K562 (cell line): Measurements from ENCODE around the gene GAPDHS.

Source experiments
- EGR1 ChIP-seq: fragments of 450-650 bp; conservative IDR thresholded peaks from 2 replicates; pipeline ENCODE4 v1.6.1; 2017; ENCODE audit warnings: mild to moderate bottlenecking
- JUN ChIP-seq, 2 experiments: sonication (generic) in 1 of 2; formaldehyde crosslinking in 1 of 2; IDR thresholded peaks; 2 replicates each; pipeline versions ENCODE4 v1.6.1 to v1.8.0; 2012 to 2022; ENCODE audit warnings: borderline replicate concordance in 2 of 2, mild to moderate bottlenecking in 2 of 2, improper control_type of control experiment in 1 of 2, low read depth in 1 of 2, low read length in 1 of 2, missing genetic modification reagents in 1 of 2
- NR3C1 ChIP-seq: sonication (generic); formaldehyde crosslinking; IDR thresholded peaks from 2 replicates; pipeline ENCODE4 v1.8.1; 2022; ENCODE audit warnings: missing genetic modification reagents
- RFX5 ChIP-seq: IDR thresholded peaks from 2 replicates; pipeline ENCODE4 v1.6.1; 2011; ENCODE audit warnings: low read depth, mild to moderate bottlenecking, improper control_type of control experiment, low read length
- TF ChIP-seq, protein P1 (sequence below): fragments of 450-650 bp; IDR thresholded peaks from 2 replicates; pipeline ENCODE4 v1.6.1; 2017; ENCODE audit warnings: mild to moderate bottlenecking, moderate library complexity

DNA sequence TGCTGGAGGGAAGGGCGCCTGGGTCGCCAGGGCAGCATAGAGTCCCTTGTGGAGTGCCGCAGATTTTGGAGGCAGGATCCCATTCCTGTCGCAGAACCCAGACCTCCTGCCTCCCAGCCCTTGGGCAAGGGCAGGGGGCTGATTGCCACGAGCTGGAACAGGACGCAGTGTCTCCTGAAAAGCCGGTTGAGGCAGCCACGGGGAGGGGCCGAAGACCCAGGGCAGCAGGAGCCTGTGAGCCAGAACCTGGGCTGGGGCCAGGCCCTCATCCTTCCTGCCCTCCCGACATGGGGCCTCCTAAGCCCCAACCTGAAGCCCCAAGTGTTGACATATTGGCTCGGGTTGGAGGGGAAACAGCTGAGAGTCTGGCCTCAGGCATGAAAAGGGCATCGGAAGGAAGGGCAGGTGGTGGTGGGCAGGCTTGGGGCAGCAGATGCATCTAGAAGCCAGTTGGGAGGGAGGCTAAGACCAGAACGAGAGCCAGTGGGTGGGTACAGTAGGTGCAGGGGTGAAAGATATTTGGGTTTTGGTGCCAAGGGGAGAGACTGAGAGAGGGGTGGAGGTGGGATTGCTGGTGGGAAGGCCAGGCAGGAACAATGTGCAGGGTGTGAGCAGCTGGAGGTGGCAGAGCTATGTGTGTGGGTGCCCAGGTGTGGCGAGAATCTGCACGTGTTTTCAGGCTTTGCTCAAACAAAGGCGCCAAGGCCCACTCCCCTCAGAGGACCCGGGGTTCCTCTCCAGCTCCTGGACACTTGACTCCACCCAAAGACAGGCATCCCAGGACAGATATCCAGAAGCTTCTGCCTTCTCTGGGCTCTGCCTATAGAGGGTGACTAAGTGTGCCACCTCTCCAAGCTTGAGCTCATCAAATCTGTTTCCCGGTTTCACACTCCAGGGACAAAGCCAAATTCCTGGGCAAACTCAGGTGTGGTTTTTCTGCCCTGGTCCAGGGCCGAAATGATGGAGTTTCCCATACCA lies 3.7 kb upstream of the GAPDHS start:
- TF ChIP-seq JUN (IDR thresholded peaks at IDR 0.05; ENCODE audit: borderline replicate concordance, low read depth, low read length), result no peak
- TF ChIP-seq JUN (CRISPR knock-in tag; IDR thresholded peaks at IDR 0.05; ENCODE audit: borderline replicate concordance), result no peak
- TF ChIP-seq EGR1, result no peak
- TF ChIP-seq, protein P1, sequence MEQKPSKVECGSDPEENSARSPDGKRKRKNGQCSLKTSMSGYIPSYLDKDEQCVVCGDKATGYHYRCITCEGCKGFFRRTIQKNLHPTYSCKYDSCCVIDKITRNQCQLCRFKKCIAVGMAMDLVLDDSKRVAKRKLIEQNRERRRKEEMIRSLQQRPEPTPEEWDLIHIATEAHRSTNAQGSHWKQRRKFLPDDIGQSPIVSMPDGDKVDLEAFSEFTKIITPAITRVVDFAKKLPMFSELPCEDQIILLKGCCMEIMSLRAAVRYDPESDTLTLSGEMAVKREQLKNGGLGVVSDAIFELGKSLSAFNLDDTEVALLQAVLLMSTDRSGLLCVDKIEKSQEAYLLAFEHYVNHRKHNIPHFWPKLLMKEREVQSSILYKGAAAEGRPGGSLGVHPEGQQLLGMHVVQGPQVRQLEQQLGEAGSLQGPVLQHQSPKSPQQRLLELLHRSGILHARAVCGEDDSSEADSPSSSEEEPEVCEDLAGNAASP, result no peak
- TF ChIP-seq NR3C1 (CRISPR knock-in tag), result no peak
- TF ChIP-seq RFX5, result no peak
